CD4-positive, alpha-beta T cell treated with Interleukin-15 for 4 hours (primary cell): ENCODE measurements around the gene P2RX5.
"Not testable (repeated sequence)": the region's sequence is repeated elsewhere in the genome, so short reads cannot be mapped to it uniquely, and the experiment has no call there.

Source experiments
- DNase-seq: peaks from one replicate; pipeline ENCODE4 v3.0.0-alpha.2; 2020; ENCODE audit warnings: low spot score

The P2RX5 gene, protein sequence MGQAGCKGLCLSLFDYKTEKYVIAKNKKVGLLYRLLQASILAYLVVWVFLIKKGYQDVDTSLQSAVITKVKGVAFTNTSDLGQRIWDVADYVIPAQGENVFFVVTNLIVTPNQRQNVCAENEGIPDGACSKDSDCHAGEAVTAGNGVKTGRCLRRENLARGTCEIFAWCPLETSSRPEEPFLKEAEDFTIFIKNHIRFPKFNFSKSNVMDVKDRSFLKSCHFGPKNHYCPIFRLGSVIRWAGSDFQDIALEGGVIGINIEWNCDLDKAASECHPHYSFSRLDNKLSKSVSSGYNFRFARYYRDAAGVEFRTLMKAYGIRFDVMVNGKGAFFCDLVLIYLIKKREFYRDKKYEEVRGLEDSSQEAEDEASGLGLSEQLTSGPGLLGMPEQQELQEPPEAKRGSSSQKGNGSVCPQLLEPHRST

DNA sequence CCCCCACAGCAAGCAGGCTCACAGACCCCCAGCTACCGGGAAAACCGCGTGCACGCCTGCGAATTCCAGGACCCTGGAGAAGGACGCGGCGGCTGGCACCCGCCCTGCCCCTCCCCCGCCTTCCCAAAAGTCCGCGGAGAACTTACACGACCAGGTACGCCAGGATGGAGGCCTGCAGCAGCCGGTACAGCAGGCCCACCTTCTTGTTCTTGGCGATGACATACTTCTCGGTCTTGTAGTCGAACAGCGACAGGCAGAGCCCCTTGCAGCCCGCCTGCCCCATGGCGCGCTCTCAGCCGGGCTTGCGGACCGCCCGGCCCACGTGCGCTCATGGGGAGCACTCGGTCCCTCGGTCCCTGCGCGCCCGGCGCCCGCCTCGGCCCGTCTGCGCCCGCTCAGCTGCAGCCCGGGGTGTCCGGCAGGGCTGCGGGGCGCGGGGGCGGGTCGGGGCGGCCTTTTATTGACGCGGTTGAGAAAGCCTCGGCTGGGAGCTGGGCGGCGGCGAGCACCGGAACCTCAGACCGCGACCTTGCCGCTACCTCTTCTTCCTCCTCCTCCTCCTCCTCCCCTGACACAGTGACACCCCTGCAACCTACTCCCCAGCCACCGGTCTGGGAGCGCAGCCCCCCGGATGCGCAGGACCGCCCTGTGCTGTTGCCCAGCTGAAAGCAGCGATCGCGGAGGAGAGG lies at the start of gene P2RX5:
Gene P2RX5 (minus strand): TSS at position 433 of the 689 bp plus-strand sequence. CDS start 150 bp downstream, at position 283.
- DNase-seq, result peak; percentile 36

DNA sequence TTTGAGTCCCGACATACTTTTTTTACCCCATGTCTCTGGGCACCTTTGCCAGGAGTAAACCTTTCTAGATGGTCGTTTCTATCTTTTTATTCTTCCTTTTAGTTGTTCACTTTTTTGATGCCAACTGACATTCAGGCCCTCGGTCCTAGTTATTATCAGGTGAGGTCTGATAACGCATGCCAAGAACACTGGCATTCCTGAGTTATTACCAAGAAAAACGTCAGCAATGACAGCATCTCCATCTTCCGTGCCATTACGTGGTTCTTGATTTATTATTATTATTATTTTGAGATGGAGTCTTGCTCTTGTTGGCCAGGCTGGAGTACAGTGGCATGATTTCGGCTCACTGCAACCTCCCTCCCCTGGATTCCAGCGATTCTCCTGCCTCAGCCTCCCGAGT lies 49.1 kb upstream of the P2RX5 start:
- no peak for DNase-seq

DNA sequence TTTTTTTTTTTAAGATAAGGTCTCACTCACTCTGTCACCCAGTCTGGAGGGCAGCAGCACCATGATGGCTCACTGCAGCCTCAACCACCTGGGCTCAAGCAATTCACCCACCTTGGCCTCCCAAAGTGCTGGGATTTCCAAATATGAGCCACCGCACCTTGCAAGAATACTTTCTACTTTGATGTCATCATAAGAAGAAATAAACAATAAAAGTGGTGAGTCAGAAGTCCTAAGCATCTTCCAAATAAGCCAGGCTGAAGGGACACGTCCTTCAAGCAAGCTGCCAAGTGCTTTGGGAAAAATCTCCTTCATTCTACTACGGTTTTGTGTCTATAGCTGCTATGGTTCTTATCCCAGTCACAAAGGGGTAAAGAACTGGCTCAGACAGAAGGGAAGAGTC lies 48.1 kb upstream of the P2RX5 start:
- DNase-seq, result no peak

DNA sequence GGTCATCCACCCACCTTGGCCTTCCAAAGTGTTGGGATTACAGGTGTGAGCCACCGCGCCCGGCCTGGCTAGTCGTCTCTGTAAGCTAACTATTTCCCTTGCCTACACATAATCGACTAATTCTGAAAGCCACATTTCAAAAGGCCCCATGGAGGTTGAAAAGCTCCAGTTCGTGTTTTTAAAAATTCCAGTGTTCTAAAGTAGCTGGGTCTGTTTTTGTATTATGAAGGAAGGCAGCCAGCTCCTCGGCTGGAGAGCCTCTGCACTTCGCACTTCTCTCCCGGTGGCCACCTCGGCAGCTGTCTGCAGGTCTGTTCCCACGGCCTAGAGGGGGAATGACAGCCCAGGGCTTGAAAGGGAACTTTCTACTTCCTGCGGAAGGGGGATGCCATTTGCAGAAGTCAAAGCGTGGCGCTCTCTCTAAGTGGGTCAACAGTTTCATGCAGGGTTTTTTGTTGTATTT lies 44.7 kb upstream of the P2RX5 start:
- peak; percentile 43 for DNase-seq

DNA sequence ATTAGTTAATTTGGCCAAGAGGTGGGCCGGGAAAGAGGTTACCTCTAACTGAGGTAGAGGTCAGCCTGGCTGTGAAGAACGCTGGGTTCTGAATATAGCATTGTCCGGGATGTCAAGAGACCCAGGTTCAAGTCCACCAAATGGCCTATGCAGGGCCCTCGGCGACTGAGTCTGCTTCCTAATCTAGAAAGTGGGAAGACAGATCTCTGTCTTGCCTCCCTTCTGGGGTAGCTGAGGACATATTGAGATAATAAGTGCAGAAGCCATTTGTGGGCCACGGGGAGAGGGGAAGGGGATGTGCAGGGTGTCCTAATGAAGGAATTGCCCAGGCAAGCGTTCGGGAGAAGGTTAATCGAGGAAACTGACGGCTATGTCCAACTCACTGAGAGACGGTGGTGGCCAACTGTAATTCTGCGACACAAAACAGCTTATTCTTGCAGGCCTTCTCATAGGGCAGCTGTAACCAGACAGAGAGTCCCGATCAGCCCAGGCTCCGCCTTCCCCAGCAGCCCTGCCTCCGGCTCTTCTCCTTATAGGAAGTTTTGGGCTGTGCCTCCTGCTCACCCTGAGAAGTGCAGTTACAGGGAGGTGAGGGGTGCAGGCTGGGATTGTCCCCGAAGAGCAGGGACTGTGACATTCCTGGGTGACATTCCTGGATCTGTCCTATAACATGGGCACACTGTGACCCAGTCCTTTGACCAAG lies 43.6 kb upstream of the P2RX5 start:
- no peak for DNase-seq

DNA sequence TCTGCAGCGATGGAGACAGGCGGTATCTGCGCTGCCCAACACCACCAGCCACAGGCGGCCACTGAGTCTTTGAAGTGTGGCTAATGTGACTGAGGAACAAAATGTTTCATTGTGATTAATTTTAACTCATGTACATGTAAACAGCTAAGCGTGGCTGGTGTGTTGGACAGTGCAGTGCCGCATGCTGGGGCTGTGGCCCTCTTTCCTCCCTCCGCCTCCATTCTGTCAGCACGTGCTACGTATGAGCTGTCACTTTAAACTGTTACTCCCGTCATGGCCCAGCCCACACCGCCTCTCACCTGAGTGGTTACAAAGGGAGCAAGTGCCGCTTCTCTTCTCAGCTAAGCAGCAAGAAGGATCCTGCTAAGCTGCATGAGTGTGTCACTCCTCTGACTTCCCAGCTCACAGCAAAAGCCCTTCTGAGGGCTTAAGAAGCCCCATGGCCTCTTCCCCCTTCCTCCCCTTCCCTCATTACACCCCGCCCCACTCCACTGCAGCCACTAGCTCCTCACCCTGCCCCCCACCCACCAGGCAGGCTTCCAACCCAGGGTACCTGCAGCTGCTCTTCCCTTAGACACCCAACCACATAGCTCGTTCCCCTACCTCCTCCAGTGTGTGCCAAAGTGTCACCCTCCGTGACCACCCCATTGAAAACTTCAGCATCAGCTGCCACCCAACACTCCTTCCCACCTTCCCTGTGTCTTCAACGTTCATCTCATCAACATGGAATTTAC lies 42.8 kb upstream of the P2RX5 start:
- DNase-seq, result peak; percentile 78

DNA sequence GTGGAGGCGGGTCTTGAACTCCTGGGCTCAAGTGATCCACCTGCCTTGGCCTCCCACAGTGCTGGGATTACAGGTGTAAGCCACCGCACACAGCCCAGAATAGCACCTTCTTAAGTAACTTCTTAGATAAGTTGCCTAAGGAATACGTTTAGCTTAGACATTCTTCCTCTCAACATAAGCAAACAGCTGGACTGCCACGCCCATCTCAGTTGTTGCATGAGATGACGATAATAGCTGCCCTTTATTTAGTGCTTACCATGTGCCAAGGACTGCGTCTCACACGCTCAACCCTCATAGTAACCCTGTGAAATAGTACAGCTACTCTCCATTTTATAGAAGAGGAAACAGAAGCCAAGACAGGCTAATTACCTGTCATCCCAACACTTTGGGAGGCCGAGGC lies 39.6 kb upstream of the P2RX5 start:
- no peak for DNase-seq

DNA sequence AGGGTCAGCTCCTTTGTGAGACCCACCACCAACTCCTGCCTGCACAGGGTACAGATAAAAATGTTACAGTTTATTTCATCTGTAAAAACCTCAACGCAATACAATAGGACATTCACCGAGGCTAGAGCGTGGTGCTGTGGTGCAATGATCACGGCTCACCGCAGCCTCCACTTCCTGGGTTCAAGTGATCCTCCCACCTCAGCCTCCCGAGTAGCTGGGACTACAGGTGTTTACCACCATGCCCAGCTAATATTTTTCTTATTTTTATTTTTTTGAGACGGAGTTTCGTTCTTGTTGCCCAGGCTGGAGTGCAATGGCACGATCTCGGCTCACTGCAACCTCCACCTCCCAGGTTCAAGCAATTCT lies 38.9 kb upstream of the P2RX5 start:
- not testable (repeated sequence) for DNase-seq

DNA sequence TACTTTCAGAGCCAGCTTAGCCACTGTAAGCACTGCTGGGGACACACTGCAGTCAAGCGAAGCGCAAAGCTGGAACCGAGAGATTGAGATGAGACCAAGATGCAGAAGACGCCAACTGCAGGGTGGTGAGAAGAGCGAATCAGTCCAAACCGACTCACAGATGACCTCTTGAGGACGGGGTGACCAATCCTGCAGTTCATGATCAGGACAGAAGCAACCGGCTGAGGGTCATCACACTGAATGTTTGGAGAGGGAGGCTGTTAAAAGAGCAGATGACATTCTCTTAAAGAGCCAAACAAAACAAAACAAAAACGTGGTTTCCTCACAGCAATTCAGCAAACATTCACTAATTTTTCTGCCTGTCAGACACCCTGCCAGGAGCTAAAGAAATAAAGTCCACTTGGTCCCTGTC lies 36.3 kb upstream of the P2RX5 start:
- no peak for DNase-seq

DNA sequence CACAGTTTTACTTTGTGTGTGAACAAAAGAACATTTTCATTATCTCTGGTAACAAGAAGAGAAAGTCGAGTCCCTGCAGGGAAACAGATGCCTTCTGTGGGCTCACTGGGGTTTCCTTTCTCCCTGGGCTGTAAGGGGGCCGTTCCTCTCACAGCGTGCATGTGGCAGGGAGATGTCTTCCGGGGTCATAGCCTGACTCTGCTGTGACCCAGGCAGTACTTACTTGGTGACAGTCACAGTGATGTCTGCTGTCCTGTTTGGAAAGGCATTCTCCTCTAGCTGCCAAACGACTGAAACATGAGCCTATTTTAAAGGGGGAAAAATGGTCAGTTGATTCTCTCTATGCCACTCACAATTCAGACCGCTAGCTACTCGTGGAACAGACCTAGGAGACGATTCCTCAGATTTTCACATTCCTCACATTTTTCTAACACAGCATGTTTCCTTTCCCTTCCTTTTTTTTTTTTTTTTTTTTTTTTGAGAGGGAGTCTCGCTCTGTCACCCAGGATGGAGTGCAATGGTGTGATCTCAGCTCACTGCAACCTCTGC lies 35.0 kb upstream of the P2RX5 start:
- no peak for DNase-seq

DNA sequence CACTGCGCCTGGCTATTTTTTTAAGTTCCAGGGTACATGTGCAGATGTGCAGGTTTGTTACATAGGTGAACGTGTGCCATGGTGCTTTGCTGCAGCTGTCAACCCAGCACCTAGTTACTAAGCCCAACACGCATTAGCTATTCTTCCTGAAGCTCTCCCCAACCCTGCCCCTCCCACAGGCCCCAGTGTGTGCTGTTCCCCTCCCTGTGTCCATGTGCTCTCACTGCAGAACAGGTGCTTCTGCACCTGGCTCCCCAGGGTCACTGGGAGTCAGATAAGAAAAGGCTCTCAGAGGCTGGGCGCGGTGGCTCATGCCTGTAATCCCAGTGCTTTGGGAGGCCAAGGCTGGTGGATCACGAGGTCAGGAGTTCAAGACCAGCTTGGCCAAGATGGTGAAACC lies 33.9 kb upstream of the P2RX5 start:
- DNase-seq, result no peak

DNA sequence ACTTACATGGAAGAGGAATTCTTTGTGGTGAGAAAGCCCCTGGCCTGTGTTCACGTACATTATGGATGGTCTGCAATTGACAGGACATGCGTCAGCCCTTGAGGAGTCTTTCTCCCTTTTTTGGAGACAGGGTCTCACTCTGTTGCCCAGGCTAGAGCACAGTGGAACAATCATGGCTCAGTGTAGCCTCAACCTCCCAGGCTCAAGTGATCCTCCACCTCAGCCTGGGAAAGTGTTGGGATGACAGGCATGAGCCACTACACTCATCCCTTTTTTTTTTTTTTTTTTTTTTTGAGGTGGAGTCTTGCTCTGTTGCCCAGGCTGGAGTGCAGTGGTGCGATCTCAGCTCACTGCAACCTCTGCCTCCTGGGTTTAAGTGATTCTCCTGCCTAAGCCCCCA lies 32.1 kb upstream of the P2RX5 start:
- DNase-seq, result not testable (repeated sequence)

DNA sequence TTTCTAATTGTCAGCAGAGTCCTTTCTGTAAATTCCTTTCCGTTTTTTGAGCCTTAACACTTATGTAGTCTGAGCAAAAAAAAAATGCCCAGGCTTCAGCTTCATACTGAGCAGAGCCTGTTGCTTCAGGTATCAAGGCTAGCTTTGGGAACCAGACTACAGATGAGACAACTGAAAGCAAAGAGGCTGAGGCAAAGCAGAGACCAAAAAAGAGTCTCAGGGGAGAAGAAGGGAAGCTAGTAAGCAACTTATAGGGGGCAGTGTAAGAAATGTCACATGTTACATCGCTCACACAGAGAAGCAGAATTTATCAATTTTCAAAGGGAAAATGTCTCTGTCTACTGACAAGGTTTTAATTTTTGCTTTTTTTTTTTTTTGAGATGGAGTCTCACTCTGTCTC lies 31.1 kb upstream of the P2RX5 start:
- DNase-seq, result no peak

DNA sequence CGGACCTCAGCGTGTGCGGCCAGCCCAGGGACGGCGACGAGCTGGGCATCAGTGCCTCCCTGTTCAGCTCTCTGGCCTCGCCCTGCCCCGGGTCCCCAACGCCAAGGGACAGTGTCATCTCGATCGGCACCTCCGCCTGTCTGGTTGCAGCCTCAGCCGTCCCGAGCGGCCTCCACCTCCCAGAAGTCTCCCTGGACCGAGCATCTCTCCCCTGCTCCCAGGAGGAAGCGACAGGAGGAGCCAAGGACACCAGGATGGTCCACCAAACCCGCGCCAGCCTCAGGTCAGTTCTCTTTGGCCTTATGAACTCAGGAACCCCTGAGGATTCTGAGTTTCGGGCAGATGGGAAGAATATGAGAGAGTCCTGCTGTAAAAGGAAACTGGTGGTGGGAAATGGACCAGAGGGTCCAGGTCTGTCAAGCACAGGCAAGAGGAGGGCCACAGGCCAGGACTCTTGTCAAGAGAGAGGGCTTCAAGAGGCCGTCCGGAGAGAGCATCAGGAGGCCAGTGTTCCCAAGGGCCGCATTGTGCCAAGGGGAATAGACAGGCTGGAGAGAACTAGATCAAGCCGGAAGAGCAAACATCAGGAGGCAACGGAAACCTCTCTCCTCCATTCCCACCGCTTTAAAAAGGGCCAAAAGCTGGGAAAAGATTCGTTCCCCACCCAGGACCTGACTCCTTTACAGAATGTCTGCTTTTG lies 28.6 kb upstream of the P2RX5 start:
- no peak for DNase-seq

DNA sequence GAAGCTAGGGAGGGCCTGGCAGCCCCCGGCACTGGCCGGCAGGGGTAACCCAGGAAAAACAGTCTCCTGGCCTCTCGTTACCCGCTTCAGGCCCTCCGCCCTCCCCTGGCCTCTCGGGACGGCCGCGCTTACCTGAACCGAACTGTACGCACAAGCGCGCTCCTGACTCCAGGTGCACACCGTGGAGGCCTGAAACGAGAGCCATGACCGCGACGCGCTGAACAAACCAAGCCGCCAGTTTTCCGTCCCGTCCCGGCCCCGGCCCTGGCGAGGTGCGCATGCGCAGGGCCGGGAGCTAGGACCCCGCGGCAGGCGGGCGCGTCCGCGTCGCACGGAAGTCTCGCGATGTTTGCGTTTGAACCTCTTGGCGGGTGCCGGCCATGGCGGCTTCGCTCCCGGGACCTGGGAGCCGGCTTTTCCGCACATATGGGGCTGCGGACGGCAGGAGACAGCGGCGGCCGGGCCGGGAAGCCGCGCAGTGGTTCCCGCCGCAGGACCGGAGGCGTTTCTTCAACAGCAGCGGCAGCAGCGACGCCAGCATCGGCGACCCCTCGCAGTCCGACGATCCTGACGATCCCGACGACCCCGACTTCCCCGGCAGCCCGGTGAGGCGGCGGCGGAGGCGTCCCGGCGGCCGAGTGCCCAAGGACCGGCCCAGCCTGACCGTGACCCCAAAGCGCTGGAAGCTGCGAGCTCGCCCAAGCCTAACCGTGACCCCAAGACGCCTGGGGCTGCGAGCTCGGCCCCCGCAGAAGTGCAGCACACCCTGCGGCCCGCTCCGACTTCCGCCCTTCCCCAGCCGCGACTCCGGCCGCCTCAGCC lies 27.8 kb upstream of the P2RX5 start, which contains the start of gene HASPIN:
Gene HASPIN (plus strand): TSS at position 348 of the 822 bp plus-strand sequence. CDS start 33 bp downstream, at position 381.
- peak; percentile 92 for DNase-seq

DNA sequence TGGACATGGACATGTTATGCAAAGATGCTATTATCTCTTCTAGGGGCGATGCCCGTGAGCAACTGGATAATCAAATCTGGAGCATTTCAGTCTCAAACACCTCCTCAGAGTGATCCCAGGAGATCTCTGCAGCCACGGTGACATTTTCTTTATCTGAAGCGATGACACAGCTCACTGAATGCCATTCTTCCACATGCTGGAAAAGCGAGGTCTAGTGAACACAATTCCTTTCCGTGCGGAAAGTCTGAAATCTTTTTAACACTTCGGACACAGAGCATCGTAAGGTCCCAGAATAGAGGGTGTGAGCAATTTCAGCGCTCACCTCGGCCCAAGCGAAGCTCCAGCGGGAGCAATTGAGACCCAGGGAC lies 27.2 kb upstream of the P2RX5 start:
- DNase-seq, result no peak

DNA sequence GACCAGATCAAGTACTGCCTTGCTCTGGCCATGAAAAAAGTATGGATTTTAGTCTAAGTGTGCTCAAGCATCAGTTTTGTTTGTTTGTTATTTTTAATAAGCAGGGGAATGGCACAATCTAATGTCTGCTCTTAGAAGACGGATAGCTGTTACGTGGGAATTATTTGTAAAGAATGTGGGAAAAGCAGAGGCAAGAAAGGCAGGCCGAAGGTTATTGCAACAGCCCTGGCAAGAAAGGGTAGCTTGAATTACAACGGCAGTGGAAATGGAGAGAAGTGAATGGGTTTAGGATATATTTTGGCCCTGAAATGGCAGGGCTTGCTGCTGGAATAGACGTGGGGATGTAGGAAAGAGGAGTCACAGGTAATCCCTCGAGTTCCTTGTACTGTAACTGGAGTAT lies 26.8 kb upstream of the P2RX5 start:
- no peak for DNase-seq

DNA sequence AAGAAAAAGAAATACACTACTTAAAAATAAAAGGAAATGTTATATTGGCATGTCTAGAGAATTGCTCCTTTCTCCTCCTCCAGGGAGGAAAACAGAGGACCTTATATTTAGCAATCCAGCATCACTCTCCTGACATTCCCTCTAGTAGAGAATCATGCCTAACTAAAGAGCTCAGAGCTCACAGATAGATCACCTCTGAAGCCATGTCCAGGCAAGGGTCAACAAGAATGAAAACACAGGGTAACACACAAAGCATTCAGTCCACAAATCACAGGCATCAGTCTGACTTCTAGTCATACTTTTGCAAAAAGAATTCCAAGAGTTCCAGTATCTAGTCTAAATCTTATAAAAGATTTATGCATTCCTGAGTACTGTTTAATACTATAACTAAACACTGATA lies 23.3 kb upstream of the P2RX5 start:
- no peak for DNase-seq

DNA sequence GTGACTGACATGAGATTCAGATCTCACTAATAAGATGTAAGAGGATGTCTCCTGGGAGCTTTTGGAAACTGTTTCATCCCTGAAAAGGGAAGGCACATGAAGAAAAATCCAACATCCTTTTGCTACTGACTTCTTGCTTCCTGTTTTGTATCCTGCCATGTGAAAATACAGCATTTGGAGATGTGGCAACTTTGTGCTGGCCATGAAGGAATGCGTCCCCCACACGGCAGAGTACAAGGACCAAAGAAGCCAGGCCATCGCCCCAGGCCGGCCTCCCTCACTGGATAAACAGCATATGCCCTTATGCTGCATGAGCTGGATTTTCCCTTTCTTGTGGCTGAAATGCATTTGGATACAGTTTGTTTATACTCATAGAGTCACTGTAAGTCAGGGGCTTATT lies 22.2 kb upstream of the P2RX5 start:
- DNase-seq, result no peak

DNA sequence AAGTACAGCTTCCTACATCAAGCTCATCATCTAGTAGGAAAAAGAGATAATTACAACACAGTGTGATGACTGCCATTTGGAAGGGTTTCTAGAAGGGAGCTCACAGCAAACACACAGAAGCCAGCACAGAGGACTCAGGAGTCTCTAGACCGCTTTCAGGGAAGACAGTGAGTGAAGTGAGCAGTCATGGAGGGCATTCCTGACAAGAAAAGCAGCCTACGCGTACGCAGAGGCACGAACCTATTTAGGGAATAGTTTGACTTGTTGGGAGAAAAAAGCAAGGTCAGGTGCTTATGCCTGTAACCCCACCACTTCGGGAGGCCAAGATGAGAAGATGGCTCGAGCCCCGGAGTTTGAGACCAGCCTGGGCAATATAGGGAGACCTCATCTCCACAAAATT lies 19.3 kb upstream of the P2RX5 start:
- DNase-seq, result no peak
